PC-9 (cell line): ENCODE measurements around the gene SEMA3C. TPM values are rescaled to one million over a fixed set of nuclear protein-coding genes. Genes with fewer than 3 reads are reported as not detected.

ENCODE experiments used
- BruUV-seq: library from RNA; stranded (reverse); fragments of 400-500 nt; replicated peaks from 2 replicates; lab custom pipeline; 2021; lab: Mats Ljungman, UMichigan
- CTCF ChIA-PET: fragments of 300-600 bp; sonication (Branson Sonifier 250); formaldehyde crosslinking; loops from one replicate; lab custom pipeline; 2022; ENCODE audit warnings: antibody characterized with exemption; lab: Charles Lee
- POLR2A ChIA-PET: fragments of 300-600 bp; sonication (Branson Sonifier 250); formaldehyde crosslinking; loops from one replicate; lab custom pipeline; 2022; ENCODE audit warnings: antibody characterized with exemption; ENCODE audit not compliant: unreplicated experiment; lab: Charles Lee
- DNase-seq, 2 experiments: peaks; one replicate each; pipeline versions ENCODE4 v3.0.0 to v3.0.0-alpha.2; 2015 to 2022; ENCODE audit warnings: mixed read lengths in 1 of 2
- H2AFZ ChIP-seq: fragments of 200-600 bp; sonication (generic); 2 replicates; pipeline ENCODE4 v1.8.1; 2017; ENCODE audit warnings: antibody characterized with exemption
- H3F3A ChIP-seq: fragments of 200-600 bp; sonication (generic); 2 replicates; pipeline ENCODE4 v1.8.1; 2017; ENCODE audit warnings: antibody characterized with exemption, mild to moderate bottlenecking, low read depth; ENCODE audit not compliant: insufficient read depth
- H3K27ac ChIP-seq: fragments of 200-600 bp; sonication (generic); 2 replicates; pipeline ENCODE4 v1.6.1; 2016; ENCODE audit warnings: mixed run types
- H3K27me3 ChIP-seq: fragments of 200-600 bp; sonication (generic); 2 replicates; pipeline ENCODE4 v1.6.1; 2016; ENCODE audit warnings: low read depth, mixed run types; ENCODE audit not compliant: insufficient read depth
- H3K36me3 ChIP-seq: fragments of 200-600 bp; sonication (generic); 2 replicates; pipeline ENCODE4 v1.6.1; 2016; ENCODE audit warnings: low read depth, mixed run types
- H3K4me1 ChIP-seq: fragments of 200-600 bp; sonication (generic); replicated peaks from 2 replicates; pipeline ENCODE4 v1.6.1; 2016; ENCODE audit warnings: mixed run types; ENCODE audit not compliant: insufficient read depth
- H3K4me2 ChIP-seq: fragments of 200-600 bp; sonication (generic); 2 replicates; pipeline ENCODE4 v1.6.1; 2017; ENCODE audit warnings: mixed run types
- H3K4me3 ChIP-seq: fragments of 200-600 bp; sonication (generic); 2 replicates; pipeline ENCODE4 v1.6.1; 2016; ENCODE audit warnings: mixed run types
- H3K79me2 ChIP-seq: fragments of 200-600 bp; sonication (generic); 2 replicates; pipeline ENCODE4 v1.6.1; 2017; ENCODE audit warnings: low read depth, mixed run types
- H3K9me2 ChIP-seq: fragments of 200-600 bp; sonication (generic); 2 replicates; pipeline ENCODE4 v1.8.1; 2017; ENCODE audit warnings: mild to moderate bottlenecking; ENCODE audit not compliant: insufficient read depth
- H3K9me3 ChIP-seq: fragments of 200-600 bp; sonication (generic); 2 replicates; pipeline ENCODE4 v1.8.1; 2016; ENCODE audit warnings: low read depth; ENCODE audit not compliant: insufficient read depth
- H4K20me1 ChIP-seq: fragments of 200-600 bp; sonication (generic); 2 replicates; pipeline ENCODE4 v1.8.1; 2017; ENCODE audit not compliant: insufficient read depth
- CTCF ChIP-seq: fragments of 200-600 bp; sonication (generic); conservative IDR thresholded peaks from 2 replicates; pipeline ENCODE4 v1.6.1; 2017; ENCODE audit warnings: mixed run types, antibody characterized with exemption, mild to moderate bottlenecking, moderate library complexity
- EZH2 ChIP-seq: fragments of 200-600 bp; sonication (generic); IDR thresholded peaks from 2 replicates; pipeline ENCODE4 v1.8.0; 2017; ENCODE audit warnings: antibody characterized with exemption, low read depth
- intact Hi-C: fragments of 100-400 bp; cut with micrococcal nuclease; formaldehyde crosslinking; loops from one replicate; pipeline ENCODE4 v1.10.0; 2022; ENCODE audit not compliant: unreplicated experiment
- total RNA-seq: library from RNA; stranded (reverse); gene quantifications from 2 replicates; pipeline ENCODE4 v1.2.3, GENCODE V29; 2021

Gene SEMA3C
- total RNA-seq, 1 experiment from 2014 or later: 19.9 TPM

GRCh38 chr7:80809545-80809944 is 109.3 kb downstream of the SEMA3C start:
- no TSS peak for BruUV-seq
- ChIA-PET CTCF (no interaction called here), POLR2A (no interaction called here)
- DNase-seq: no peak
- H3K9me2 ChIP-seq: no peaks in the 10 kb centered on the region
- H4K20me1 ChIP-seq: no peaks in the 10 kb centered on the region
- H2AFZ ChIP-seq: no peak overlapping the region
- TF ChIP-seq CTCF: no peak
- 0 out of 2 replicates have a peak, but pooled peaks cover 2% of the 10 kb centered on the region for H3K36me3 ChIP-seq
- peaks cover 9% of the 10 kb centered on the region; the same call in 1 of the 2 replicates for H3K9me3 ChIP-seq
- peaks cover 12% of the 10 kb centered on the region; the same call in 1 of the 2 replicates for H3F3A ChIP-seq
- H3K79me2 ChIP-seq: no peaks in the 10 kb centered on the region
- intact Hi-C loops: no loop called here
- H3K4me1 ChIP-seq: no peaks in the 10 kb centered on the region
- no peak overlapping the region for H3K4me3 ChIP-seq
- no peaks in the 10 kb centered on the region for H3K27me3 ChIP-seq
- no peak overlapping the region for H3K27ac ChIP-seq
- H3K4me2 ChIP-seq: no peak overlapping the region

GRCh38 chr7:80807166-80807900 is 111.5 kb downstream of the SEMA3C start:
- H3K4me3 ChIP-seq: no peak overlapping the region
- no peaks in the 10 kb centered on the region for H3K79me2 ChIP-seq
- no peak overlapping the region for H2AFZ ChIP-seq
- POLR2A ChIA-PET: no interaction called here
- no peak overlapping the region for H3K27ac ChIP-seq
- no peaks in the 10 kb centered on the region for H4K20me1 ChIP-seq
- CTCF ChIA-PET: interaction anchor here (0.5 kb wide), 1 partner anchor 1802 kb away, joined by 5 read pairs; no protein-coding TSS in a partner anchor
- H3K4me2 ChIP-seq: no peak overlapping the region
- H3F3A ChIP-seq: peaks cover 12% of the 10 kb centered on the region; the same call in 1 of the 2 replicates
- H3K9me3 ChIP-seq: peaks cover 9% of the 10 kb centered on the region; the same call in 1 of the 2 replicates
- no peaks in the 10 kb centered on the region for H3K36me3 ChIP-seq
- TF ChIP-seq CTCF: no peak
- no peak for TF ChIP-seq EZH2
- H3K4me1 ChIP-seq: no peaks in the 10 kb centered on the region
- no peaks in the 10 kb centered on the region for H3K27me3 ChIP-seq
- DNase-seq: no peak
- no TSS peak for BruUV-seq
- intact Hi-C loops: no loop called here
- no peaks in the 10 kb centered on the region for H3K9me2 ChIP-seq

GRCh38 chr7:80806663-80807062 is 112.2 kb downstream of the SEMA3C start:
- no peaks in the 10 kb centered on the region for H3K4me1 ChIP-seq

More at GRCh38 chr7:80806663-80807062, 112.2 kb downstream of the SEMA3C start:
- no peak for DNase-seq
- peaks cover 9% of the 10 kb centered on the region; the same call in 1 of the 2 replicates for H3K9me3 ChIP-seq
- no TSS peak for BruUV-seq
- H3K27me3 ChIP-seq: no peaks in the 10 kb centered on the region
- H3K9me2 ChIP-seq: no peaks in the 10 kb centered on the region
- POLR2A ChIA-PET: no interaction called here
- H2AFZ ChIP-seq: no peak overlapping the region
- no peaks in the 10 kb centered on the region for H4K20me1 ChIP-seq
- H3K79me2 ChIP-seq: no peaks in the 10 kb centered on the region
- CTCF ChIA-PET: no interaction called here
- intact Hi-C loops: no loop called here
- TF ChIP-seq EZH2 (no peak), CTCF (no peak)
- H3K4me2 ChIP-seq: no peak overlapping the region
- H3F3A ChIP-seq: peaks cover 12% of the 10 kb centered on the region; the same call in 1 of the 2 replicates
- no peak overlapping the region for H3K4me3 ChIP-seq
- no peak overlapping the region for H3K27ac ChIP-seq
- H3K36me3 ChIP-seq: no peaks in the 10 kb centered on the region
